HG03135 (cell line): ENCODE results near the gene KLF13.

ENCODE experiments used
- ATAC-seq: cut with Tn5 transposase; IDR thresholded peaks from one replicate; pipeline ENCODE4 v1.9.1; 2021; ENCODE audit warnings: mild to moderate bottlenecking, moderate library complexity; ENCODE audit not compliant: unreplicated experiment

KLF13 gene

GRCh38 chr15:31331389-31331788 is 4.8 kb downstream of the KLF13 start:
- ATAC-seq: no peak

- no peak for ATAC-seq
Observed at GRCh38 chr15:31332020-31332680, 5.5 kb downstream of the KLF13 start.

- no peak for ATAC-seq
Observed at GRCh38 chr15:31332681-31333071, 6.0 kb downstream of the KLF13 start.

- no peak for ATAC-seq
Observed at GRCh38 chr15:31333119-31333518, 6.5 kb downstream of the KLF13 start.

DNA sequence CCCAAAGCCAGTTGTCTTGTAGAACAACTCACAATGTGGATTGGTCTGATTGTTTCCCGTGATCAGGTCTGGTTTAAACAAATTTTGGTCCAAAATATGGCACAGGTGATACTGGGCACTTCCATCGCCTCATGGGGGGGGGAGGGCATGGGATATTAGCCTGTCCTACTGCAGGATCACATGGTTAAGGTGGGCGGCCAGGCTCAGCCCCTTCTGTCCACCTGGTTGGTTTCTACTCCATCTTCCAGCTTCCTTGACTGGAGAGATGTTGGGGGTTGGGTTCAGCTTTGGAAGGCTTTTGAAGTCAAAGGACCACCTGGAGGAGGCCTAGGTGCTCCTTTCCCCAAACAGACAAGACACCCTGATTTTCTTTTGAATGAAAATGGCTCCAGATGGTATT is 7.2 kb downstream of the KLF13 start:
- no peak for ATAC-seq

DNA sequence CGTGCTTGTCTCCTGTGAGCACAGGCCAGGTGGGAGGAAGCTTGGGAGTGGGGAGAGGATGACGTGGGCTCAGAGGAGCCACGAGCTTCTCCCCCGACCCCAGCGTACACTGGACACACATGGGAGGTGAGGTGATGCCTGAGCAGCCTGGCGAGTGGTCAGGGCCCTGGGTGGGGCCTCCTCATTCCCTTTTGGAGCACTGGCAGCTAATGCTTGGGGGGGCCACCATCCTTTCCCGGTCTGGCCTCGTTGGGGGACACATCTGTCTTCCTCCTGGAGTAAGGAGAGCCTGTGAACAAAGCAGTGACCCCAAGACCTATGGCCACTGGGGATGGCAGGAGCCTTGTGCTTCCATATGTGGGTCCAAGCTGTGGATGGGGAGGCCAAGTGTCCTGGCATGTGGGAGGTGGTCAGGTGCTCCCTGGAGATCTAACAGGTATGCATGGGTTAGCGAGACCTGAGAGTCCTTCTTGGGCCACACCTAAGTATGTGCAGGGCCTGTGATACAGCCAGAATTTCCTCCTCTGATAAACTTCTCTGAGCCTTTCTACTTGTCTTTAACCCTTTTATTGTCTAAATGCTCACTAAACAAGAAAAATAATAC is 9.5 kb downstream of the KLF13 start:
- ATAC-seq: no peak

GRCh38 chr15:31336593-31337295 is 10.1 kb downstream of the KLF13 start:
- ATAC-seq: no peak

DNA sequence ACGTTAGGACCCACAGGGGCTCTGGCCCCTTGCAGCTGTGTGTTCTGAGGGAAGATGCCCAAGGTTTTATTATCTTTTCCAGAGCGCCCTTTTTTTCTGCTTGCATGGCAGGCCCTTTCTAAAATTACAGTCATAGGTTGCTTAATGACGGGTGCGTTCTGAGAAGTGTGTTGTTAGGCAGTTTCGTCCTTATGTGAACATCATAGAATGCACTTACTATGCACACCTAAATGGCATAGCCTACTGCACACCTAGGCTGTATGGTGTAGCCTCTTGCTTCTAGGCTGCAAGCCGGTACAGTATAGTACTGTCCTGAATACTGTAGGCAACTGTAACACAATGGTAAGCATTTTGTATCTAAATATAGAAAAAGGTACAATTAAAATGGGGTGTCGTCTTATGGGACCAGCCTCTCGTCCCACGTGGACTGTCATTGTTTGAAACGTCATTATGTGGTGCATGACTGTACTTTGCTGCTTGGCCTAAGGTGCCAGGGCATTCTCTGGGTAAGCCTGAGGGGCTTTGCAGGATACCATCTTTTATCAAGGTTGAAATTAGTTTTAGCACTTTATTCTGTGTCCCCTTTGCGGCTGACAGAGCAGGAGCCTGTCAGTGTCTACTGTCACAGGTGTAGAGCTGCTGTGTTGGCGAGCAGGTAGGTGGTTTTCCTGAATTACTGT is 10.9 kb downstream of the KLF13 start:
- no peak for ATAC-seq

DNA sequence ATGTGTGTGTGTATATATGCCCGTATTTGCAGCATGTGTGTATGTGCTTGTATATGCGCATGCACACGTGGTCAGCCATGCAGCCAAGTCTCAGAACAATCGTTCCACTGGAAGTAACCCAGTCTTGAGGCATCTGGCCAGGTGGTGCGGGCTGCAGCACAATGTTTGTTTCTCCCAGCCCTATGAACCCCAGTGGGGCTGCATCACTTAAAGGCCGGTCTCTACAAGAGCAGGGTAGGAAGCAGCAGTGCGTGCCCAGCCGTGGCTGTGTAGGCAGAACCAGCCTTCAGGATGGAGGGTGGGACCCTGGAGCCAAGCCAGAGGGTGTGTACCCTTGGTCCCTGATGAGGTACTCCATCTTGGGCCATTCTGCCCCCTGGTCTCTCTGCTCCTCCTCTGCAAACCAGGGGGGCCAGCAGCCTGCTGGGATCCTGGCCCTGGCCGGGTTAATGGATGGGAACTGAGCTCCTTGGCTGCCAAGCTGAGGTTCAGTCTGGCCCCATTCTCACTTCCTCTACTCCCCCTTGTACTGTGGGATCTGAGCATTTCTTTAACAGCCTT is 11.8 kb downstream of the KLF13 start:
- peak; percentile 43 for ATAC-seq

- peak; percentile 50 for ATAC-seq
Observed at GRCh38 chr15:31338879-31339557, 12.4 kb downstream of the KLF13 start.

- no peak for ATAC-seq
Observed at GRCh38 chr15:31339558-31339895, 12.9 kb downstream of the KLF13 start.

DNA sequence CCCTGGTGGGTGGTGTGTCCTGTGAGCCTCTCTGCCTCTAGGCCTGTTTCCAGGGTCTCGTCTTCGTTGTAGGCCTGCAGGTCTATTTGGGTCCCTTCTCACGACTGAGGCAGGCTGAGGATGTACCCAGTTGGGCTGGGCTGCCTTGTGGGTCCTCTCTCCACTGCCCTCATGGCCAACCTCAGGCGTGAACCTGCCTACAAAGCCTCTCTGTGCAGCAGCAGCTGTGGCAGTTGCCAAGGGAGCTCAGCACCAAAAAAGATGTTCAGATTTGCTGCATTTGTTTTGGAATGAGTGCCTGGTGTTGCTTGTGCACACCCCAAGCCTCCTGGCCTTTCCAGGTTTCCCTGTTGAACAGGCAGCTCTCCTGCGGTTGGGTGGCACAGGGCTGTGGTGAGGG is 13.4 kb downstream of the KLF13 start:
- no peak for ATAC-seq

DNA sequence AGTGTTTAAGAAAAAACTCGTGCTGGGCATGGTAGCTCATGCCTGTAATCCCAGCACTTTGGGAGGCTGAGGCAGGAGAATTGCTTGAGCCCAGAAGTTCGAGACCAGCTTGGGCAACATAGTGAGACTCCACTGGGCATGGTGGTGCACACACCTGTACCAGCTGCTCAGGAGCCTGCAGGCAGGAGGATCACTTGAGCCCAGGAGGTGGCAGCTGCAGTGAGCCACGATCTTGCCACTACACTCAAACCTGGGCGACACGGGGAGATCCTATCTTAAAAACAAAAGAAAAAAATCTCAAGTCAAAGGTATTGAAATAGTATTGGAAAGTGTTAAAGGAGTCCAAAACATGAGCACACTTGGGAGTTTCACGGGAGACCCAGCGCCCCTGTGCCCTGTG is 14.0 kb downstream of the KLF13 start:
- ATAC-seq: no peak

- no peak for ATAC-seq
Observed at GRCh38 chr15:31341071-31341470, 14.4 kb downstream of the KLF13 start.

- no peak for ATAC-seq
Observed at GRCh38 chr15:31341496-31342195, 15.0 kb downstream of the KLF13 start.

DNA sequence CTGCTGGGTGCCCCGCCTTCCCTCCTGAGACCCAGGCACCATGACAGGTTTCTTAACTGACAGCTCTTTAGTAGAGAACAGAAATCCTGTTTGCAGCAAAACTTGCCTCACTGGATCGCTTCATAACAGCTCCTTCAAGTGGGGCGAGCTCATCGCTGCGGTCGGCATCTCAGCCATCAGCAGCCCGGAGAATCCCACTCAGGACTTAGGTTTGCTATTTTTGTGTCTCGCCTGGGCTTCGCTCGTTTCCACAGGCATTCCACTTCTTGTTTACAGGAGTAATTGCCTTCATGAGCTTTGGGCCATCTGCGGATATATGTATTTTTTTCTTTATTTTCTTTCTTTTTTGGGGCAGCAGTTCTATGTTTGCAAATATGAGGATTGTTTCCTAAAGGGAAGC is 15.7 kb downstream of the KLF13 start:
- no peak for ATAC-seq

- ATAC-seq: no peak
Observed at GRCh38 chr15:31342781-31343626, 16.4 kb downstream of the KLF13 start.

DNA sequence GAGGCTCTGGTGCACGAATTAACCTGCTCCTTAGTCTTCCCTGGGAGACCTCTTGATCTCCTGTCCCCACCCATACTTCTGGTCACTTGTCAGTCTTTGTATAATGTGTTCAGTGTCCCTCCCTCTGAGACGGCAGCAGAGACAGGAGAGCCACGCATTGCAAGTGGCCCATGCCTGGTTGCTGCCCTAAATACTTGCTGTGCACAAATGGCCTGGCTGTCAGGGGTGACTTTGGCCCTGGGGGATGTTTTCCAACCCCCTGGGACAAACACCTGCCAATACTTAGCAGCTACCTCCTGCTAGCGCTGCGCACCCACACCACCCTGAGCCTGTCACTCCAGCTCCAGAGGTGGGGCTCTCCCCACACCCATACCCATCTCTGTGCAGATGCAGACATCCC is 17.2 kb downstream of the KLF13 start:
- no peak for ATAC-seq

GRCh38 chr15:31344266-31344665 is 17.6 kb downstream of the KLF13 start:
- no peak for ATAC-seq
